Measurements from ENCODE around the gene GATAD1. TPM values are rescaled to one million over a fixed set of nuclear protein-coding genes. Genes with fewer than 3 reads are reported as not detected.

The GATAD1 gene
- total RNA-seq, 1 donor from 2014 or later = 23.1 TPM

GRCh38 chr7:92432299-92432946 lies 14.9 kb upstream of the GATAD1 start:
- no peak overlapping the region for H3K27ac ChIP-seq (ENCODE audit: low read depth, low read length)
- no peaks in the 10 kb centered on the region for H3K9me3 ChIP-seq (ENCODE audit: insufficient read depth, low read depth, low read length)
- DNase-seq (ENCODE audit: low read depth) = no peak
- H3K4me3 ChIP-seq (ENCODE audit: insufficient read depth, low read depth, low read length) = no peak overlapping the region
- TF ChIP-seq, protein P1, sequence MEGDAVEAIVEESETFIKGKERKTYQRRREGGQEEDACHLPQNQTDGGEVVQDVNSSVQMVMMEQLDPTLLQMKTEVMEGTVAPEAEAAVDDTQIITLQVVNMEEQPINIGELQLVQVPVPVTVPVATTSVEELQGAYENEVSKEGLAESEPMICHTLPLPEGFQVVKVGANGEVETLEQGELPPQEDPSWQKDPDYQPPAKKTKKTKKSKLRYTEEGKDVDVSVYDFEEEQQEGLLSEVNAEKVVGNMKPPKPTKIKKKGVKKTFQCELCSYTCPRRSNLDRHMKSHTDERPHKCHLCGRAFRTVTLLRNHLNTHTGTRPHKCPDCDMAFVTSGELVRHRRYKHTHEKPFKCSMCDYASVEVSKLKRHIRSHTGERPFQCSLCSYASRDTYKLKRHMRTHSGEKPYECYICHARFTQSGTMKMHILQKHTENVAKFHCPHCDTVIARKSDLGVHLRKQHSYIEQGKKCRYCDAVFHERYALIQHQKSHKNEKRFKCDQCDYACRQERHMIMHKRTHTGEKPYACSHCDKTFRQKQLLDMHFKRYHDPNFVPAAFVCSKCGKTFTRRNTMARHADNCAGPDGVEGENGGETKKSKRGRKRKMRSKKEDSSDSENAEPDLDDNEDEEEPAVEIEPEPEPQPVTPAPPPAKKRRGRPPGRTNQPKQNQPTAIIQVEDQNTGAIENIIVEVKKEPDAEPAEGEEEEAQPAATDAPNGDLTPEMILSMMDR (IDR thresholded peaks at IDR 0.05; ENCODE audit: insufficient read depth, low read depth, low read length) = no peak
- no peak for TF ChIP-seq EZH2 (IDR thresholded peaks at IDR 0.05; ENCODE audit: insufficient read depth, low read length)
- FAIRE-seq = no peak
- peaks cover 3% of the 10 kb centered on the region for H3K27me3 ChIP-seq (ENCODE audit: insufficient read depth, low read length)
- Mint-ChIP-seq H3K4me3 (ENCODE audit: unreplicated experiment) (no peak overlapping the region), H3K27me3 (ENCODE audit: low read depth, unreplicated experiment) (peaks cover 3% of the 10 kb centered on the region), H3K27ac (ENCODE audit: unreplicated experiment) (no peak overlapping the region), H3K36me3 (ENCODE audit: low read depth, unreplicated experiment) (no peaks in the 10 kb centered on the region), H3K4me1 (ENCODE audit: low read depth, unreplicated experiment) (no peaks in the 10 kb centered on the region), H3K9me3 (ENCODE audit: unreplicated experiment) (no peaks in the 10 kb centered on the region)
- H3K36me3 ChIP-seq (ENCODE audit: insufficient read depth, low read length) = no peaks in the 10 kb centered on the region
- H3K4me1 ChIP-seq (ENCODE audit: insufficient read depth, low read length) = no peaks in the 10 kb centered on the region
- no peaks in the 10 kb centered on the region for H4K20me1 ChIP-seq (ENCODE audit: insufficient read depth, low read length)
- no peak overlapping the region for H3K9ac ChIP-seq (ENCODE audit: low read length)
- H3K4me2 ChIP-seq (ENCODE audit: low read length) = no peak overlapping the region
- H3K79me2 ChIP-seq (ENCODE audit: insufficient read depth, low read length) = no peaks in the 10 kb centered on the region
- no peak overlapping the region for H2AFZ ChIP-seq (ENCODE audit: low read depth, low read length)

DNA sequence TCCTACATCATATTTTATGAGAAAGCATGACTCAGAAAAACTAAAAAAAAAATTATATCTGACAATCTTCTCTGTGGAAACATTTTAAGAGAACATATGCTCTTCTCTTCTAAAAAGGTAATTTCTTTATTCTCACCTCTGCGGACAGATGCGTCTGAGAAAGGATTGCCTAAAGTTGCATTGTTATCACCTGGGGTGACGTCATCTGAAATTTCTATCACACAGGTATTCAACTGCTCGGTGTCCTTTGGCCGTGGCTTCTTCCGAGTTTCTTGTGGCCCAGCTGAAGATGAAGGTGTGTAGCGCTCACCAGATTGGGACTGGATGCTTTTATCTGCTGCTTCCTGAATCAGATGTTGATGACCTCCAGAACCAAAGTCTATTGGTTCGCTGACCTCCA lies 14.3 kb upstream of the GATAD1 start:
- H3K27ac ChIP-seq (ENCODE audit: low read depth, low read length) = no peak overlapping the region
- peaks cover 3% of the 10 kb centered on the region for H3K27me3 Mint-ChIP-seq (ENCODE audit: low read depth, unreplicated experiment)
- no peak overlapping the region for H3K9ac ChIP-seq (ENCODE audit: low read length)
- no peaks in the 10 kb centered on the region for H3K79me2 ChIP-seq (ENCODE audit: insufficient read depth, low read length)
- no peak overlapping the region for H2AFZ ChIP-seq (ENCODE audit: low read depth, low read length)
- H3K4me3 ChIP-seq (ENCODE audit: insufficient read depth, low read depth, low read length) = no peak overlapping the region
- H3K9me3 Mint-ChIP-seq (ENCODE audit: unreplicated experiment) = no peaks in the 10 kb centered on the region
- no peaks in the 10 kb centered on the region for H3K4me1 ChIP-seq (ENCODE audit: insufficient read depth, low read length)
- H3K4me2 ChIP-seq (ENCODE audit: low read length) = no peak overlapping the region
- no peaks in the 10 kb centered on the region for H4K20me1 ChIP-seq (ENCODE audit: insufficient read depth, low read length)
- no peak for DNase-seq (ENCODE audit: low read depth)
- no peak overlapping the region for H3K27ac Mint-ChIP-seq (ENCODE audit: unreplicated experiment)
- H3K27me3 ChIP-seq (ENCODE audit: insufficient read depth, low read length) = peaks cover 3% of the 10 kb centered on the region
- peaks cover 2% of the 10 kb centered on the region for H3K4me1 Mint-ChIP-seq (ENCODE audit: low read depth, unreplicated experiment)
- H3K36me3 Mint-ChIP-seq (ENCODE audit: low read depth, unreplicated experiment) = no peaks in the 10 kb centered on the region
- no peak for TF ChIP-seq EZH2 (IDR thresholded peaks at IDR 0.05; ENCODE audit: insufficient read depth, low read length)
- TF ChIP-seq, protein P1 (IDR thresholded peaks at IDR 0.05; ENCODE audit: insufficient read depth, low read depth, low read length) = no peak
- H3K4me3 Mint-ChIP-seq (ENCODE audit: unreplicated experiment) = no peak overlapping the region
- no peak for FAIRE-seq
- no peaks in the 10 kb centered on the region for H3K36me3 ChIP-seq (ENCODE audit: insufficient read depth, low read length)
- no peaks in the 10 kb centered on the region for H3K9me3 ChIP-seq (ENCODE audit: insufficient read depth, low read depth, low read length)

GRCh38 chr7:92435542-92435941 lies 11.7 kb upstream of the GATAD1 start:
- DNase-seq (ENCODE audit: low read depth) (no peak), FAIRE-seq (no peak)
- Histone ChIP-seq H3K9me3 (ENCODE audit: insufficient read depth, low read depth, low read length) (no peaks in the 10 kb centered on the region), H3K27me3 (ENCODE audit: insufficient read depth, low read length) (peaks cover 9% of the 10 kb centered on the region), H3K36me3 (ENCODE audit: insufficient read depth, low read length) (no peaks in the 10 kb centered on the region), H3K4me2 (ENCODE audit: low read length) (no peak overlapping the region), H3K4me3 (ENCODE audit: insufficient read depth, low read depth, low read length) (no peak overlapping the region), H3K4me1 (ENCODE audit: insufficient read depth, low read length) (no peaks in the 10 kb centered on the region), H3K79me2 (ENCODE audit: insufficient read depth, low read length) (no peaks in the 10 kb centered on the region), H4K20me1 (ENCODE audit: insufficient read depth, low read length) (no peaks in the 10 kb centered on the region), H3K9ac (ENCODE audit: low read length) (no peak overlapping the region), H3K27ac (ENCODE audit: low read depth, low read length) (no peak overlapping the region), H2AFZ (ENCODE audit: low read depth, low read length) (no peak overlapping the region)
- TF ChIP-seq EZH2 (IDR thresholded peaks at IDR 0.05; ENCODE audit: insufficient read depth, low read length) = no peak
- TF ChIP-seq, protein P1 (IDR thresholded peaks at IDR 0.05; ENCODE audit: insufficient read depth, low read depth, low read length) = no peak
- Mint-ChIP-seq H3K4me1 (ENCODE audit: low read depth, unreplicated experiment) (peaks cover 2% of the 10 kb centered on the region), H3K9me3 (ENCODE audit: unreplicated experiment) (no peaks in the 10 kb centered on the region), H3K4me3 (ENCODE audit: unreplicated experiment) (no peak overlapping the region), H3K27ac (ENCODE audit: unreplicated experiment) (peak overlapping the region; percentile 24), H3K36me3 (ENCODE audit: low read depth, unreplicated experiment) (no peaks in the 10 kb centered on the region), H3K27me3 (ENCODE audit: low read depth, unreplicated experiment) (peaks cover 3% of the 10 kb centered on the region)
